H9 (cell line): ENCODE results near the gene FLNC. TPM values are rescaled to one million over a fixed set of nuclear protein-coding genes. Genes with fewer than 3 reads are reported as not detected.

Source experiments
- DNase-seq: peaks from one replicate; pipeline ENCODE4 v3.0.0-alpha.2; 2017
- H2AFZ ChIP-seq: one replicate; pipeline ENCODE4 v1.6.1; 2013; ENCODE audit warnings: mild to moderate bottlenecking, low read length, control low read depth, moderate library complexity
- H2AK5ac ChIP-seq: 2 replicates; pipeline ENCODE4 v1.6.1; 2013; ENCODE audit warnings: low read length, control low read depth, mixed read lengths; ENCODE audit not compliant: insufficient read length
- H2BK120ac ChIP-seq: one replicate; pipeline ENCODE4 v1.6.1; 2013; ENCODE audit warnings: low read depth, mild to moderate bottlenecking, low read length, control low read depth, inconsistent platforms; ENCODE audit not compliant: poor library complexity, severe bottlenecking
- H2BK12ac ChIP-seq: 2 replicates; pipeline ENCODE4 v1.6.1; 2013; ENCODE audit warnings: low read length, control low read depth, mixed read lengths, low read depth; ENCODE audit not compliant: insufficient read length
- H2BK15ac ChIP-seq: 2 replicates; pipeline ENCODE4 v1.6.1; 2013; ENCODE audit warnings: low read depth, low read length, control low read depth
- H2BK20ac ChIP-seq: one replicate; pipeline ENCODE4 v1.6.1; 2013; ENCODE audit warnings: low read depth, mild to moderate bottlenecking, low read length, control low read depth, inconsistent platforms; ENCODE audit not compliant: poor library complexity, severe bottlenecking
- H2BK5ac ChIP-seq: 2 replicates; pipeline ENCODE4 v1.6.1; 2013; ENCODE audit warnings: low read length, control low read depth, mixed read lengths; ENCODE audit not compliant: insufficient read length
- H3K14ac ChIP-seq: 2 replicates; pipeline ENCODE4 v1.6.1; 2013; ENCODE audit warnings: low read length, control low read depth; ENCODE audit not compliant: insufficient read depth
- H3K18ac ChIP-seq: 2 replicates; pipeline ENCODE4 v1.6.1; 2013; ENCODE audit warnings: low read depth, mild to moderate bottlenecking, mixed read lengths, low read length, control low read depth; ENCODE audit not compliant: insufficient read length
- H3K23ac ChIP-seq: 2 replicates; pipeline ENCODE4 v1.6.1; 2013; ENCODE audit warnings: low read length, control low read depth, mixed read lengths, low read depth; ENCODE audit not compliant: insufficient read length
- H3K23me2 ChIP-seq: 2 replicates; pipeline ENCODE4 v1.6.1; 2013; ENCODE audit warnings: low read depth, mild to moderate bottlenecking, mixed read lengths, low read length, control low read depth; ENCODE audit not compliant: insufficient read length, poor library complexity, severe bottlenecking
- H3K27ac ChIP-seq: 2 replicates; pipeline ENCODE4 v1.5.1; 2013; ENCODE audit warnings: low read length, control low read depth, mixed read lengths, low read depth; ENCODE audit not compliant: insufficient read length
- H3K27me3 ChIP-seq: 2 replicates; pipeline ENCODE4 v1.6.1; 2013; ENCODE audit warnings: low read length, control low read depth, inconsistent platforms; ENCODE audit not compliant: insufficient read depth
- H3K4ac ChIP-seq: 2 replicates; pipeline ENCODE4 v1.6.1; 2013; ENCODE audit warnings: low read depth, mild to moderate bottlenecking, control low read depth, inconsistent platforms, low read length, moderate library complexity
- H3K4me1 ChIP-seq: 2 replicates; pipeline ENCODE4 v1.6.1; 2013; ENCODE audit warnings: low read length, control low read depth, inconsistent platforms; ENCODE audit not compliant: insufficient read depth
- H3K4me2 ChIP-seq: 2 replicates; pipeline ENCODE4 v1.6.1; 2013; ENCODE audit warnings: low read length, control low read depth, mixed read lengths; ENCODE audit not compliant: insufficient read length, insufficient read depth
- H3K56ac ChIP-seq: 2 replicates; pipeline ENCODE4 v1.6.1; 2013; ENCODE audit warnings: low read depth, mild to moderate bottlenecking, mixed read lengths, low read length, control low read depth; ENCODE audit not compliant: insufficient read length
- H3K79me1 ChIP-seq: 2 replicates; pipeline ENCODE4 v1.6.1; 2013; ENCODE audit warnings: low read depth, mild to moderate bottlenecking, moderate library complexity, low read length, control low read depth, inconsistent platforms; ENCODE audit not compliant: insufficient read depth, poor library complexity, severe bottlenecking
- H3K79me2 ChIP-seq: 2 replicates; pipeline ENCODE4 v1.6.1; 2013; ENCODE audit warnings: low read length, control low read depth, inconsistent platforms; ENCODE audit not compliant: insufficient read depth
- H3K9ac ChIP-seq: 2 replicates; pipeline ENCODE4 v1.6.1; 2013; ENCODE audit warnings: low read length, control low read depth, mixed read lengths; ENCODE audit not compliant: insufficient read length; ENCODE audit errors: extremely low read depth
- H3K9me3 ChIP-seq: one replicate; pipeline ENCODE4 v1.6.1; 2013; ENCODE audit warnings: low read depth, low read length, inconsistent platforms; ENCODE audit not compliant: control insufficient read depth
- H3T11ph ChIP-seq: one replicate; pipeline ENCODE4 v1.6.1; 2013; ENCODE audit warnings: mild to moderate bottlenecking, low read length, control low read depth, inconsistent platforms
- H4K20me1 ChIP-seq: one replicate; pipeline ENCODE4 v1.6.1; 2013; ENCODE audit not compliant: control insufficient read depth, insufficient read length, insufficient read depth
- H4K5ac ChIP-seq: 2 replicates; pipeline ENCODE4 v1.6.1; 2013; ENCODE audit warnings: low read depth, mild to moderate bottlenecking, mixed read lengths, low read length, control low read depth; ENCODE audit not compliant: insufficient read length
- H4K8ac ChIP-seq: replicated peaks from 2 replicates; pipeline ENCODE4 v1.6.1; 2013; ENCODE audit warnings: low read length, control low read depth, mixed read lengths, low read depth; ENCODE audit not compliant: insufficient read length
- H4K91ac ChIP-seq: 2 replicates; pipeline ENCODE4 v1.6.1; 2013; ENCODE audit warnings: low read depth, mild to moderate bottlenecking, moderate library complexity, mixed read lengths, low read length, control low read depth; ENCODE audit not compliant: insufficient read length
- H3K27ac Mint-ChIP-seq, 3 experiments: 2 replicates in 2 of 3; 3 replicates in 1 of 3; pipeline ENCODE4 v1.8.0; 2020 to 2021; ENCODE audit warnings: mixed read lengths in 3 of 3, mild to moderate bottlenecking in 1 of 3, moderate library complexity in 1 of 3
- H3K27me3 Mint-ChIP-seq: 2 replicates; pipeline ENCODE4 v1.8.0; 2021; ENCODE audit warnings: low read depth, mild to moderate bottlenecking, moderate library complexity, mixed read lengths
- H3K36me3 Mint-ChIP-seq, 3 experiments: 2 replicates in 2 of 3; 3 replicates in 1 of 3; pipeline ENCODE4 v1.8.0; 2020 to 2021; ENCODE audit warnings: low read depth in 3 of 3, mixed read lengths in 3 of 3; ENCODE audit not compliant: insufficient read depth in 1 of 3
- H3K4me1 Mint-ChIP-seq, 2 experiments: 2 replicates each; pipeline ENCODE4 v1.8.0; 2020; ENCODE audit warnings: mixed read lengths in 2 of 2
- H3K4me3 Mint-ChIP-seq, 2 experiments: 2 replicates in 1 of 2; 3 replicates in 1 of 2; pipeline ENCODE4 v1.8.0; 2020 to 2021; ENCODE audit warnings: mild to moderate bottlenecking in 2 of 2, mixed read lengths in 2 of 2, moderate library complexity in 1 of 2
- H3K9me3 Mint-ChIP-seq, 2 experiments: 2 replicates in 1 of 2; 3 replicates in 1 of 2; pipeline ENCODE4 v1.8.0; 2020; ENCODE audit warnings: mild to moderate bottlenecking in 2 of 2, mixed read lengths in 2 of 2, moderate library complexity in 1 of 2
- WGBS: extraction: QIAGEN DNeasy Blood & Tissue Kit; methylation state at CpG from one replicate; pipeline ENCODE4 v1.1.7; 2013; ENCODE audit warnings: missing lambda C conversion rate, low lambda C conversion rate, mixed read lengths; ENCODE audit not compliant: insufficient read length; ENCODE audit errors: extremely low coverage; 5-methylcytosine and 5-hydroxymethylcytosine counted together
- total RNA-seq: library from RNA; stranded (reverse); gene quantifications from 2 replicates; pipeline ENCODE4 v1.2.1, GENCODE V29; 2021
- TF ChIP-seq, protein P1 (sequence below): fragments of 200-600 bp; sonication (generic); conservative IDR thresholded peaks from 3 replicates; pipeline ENCODE4 v1.8.0; 2021; ENCODE audit warnings: antibody characterized with exemption, mild to moderate bottlenecking

The FLNC gene
- total RNA-seq, 1 experiment from 2014 or later = 12.2 TPM

DNA sequence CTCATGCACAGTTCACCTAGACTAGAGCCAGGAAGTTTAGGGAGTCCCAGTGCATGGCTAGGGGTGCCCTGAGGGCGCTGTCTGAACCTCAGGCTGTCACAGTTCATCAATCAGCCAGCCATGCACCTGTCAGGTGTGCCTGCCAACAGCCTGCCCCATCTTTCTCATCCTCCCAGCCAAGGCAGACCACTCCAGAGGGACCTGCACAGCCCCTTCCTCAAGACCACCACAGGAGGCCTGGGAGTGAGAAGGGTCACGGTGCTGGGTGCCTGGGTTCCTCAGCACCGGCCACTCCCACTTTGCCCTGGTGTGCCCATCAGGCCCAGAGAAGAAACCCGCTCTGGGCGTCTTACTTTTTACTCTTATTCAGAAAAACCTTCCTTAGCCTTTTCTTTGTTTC is 40.8 kb downstream of the FLNC start:
- Histone ChIP-seq H3K9me3 (no peaks in the 10 kb centered on the region), H2BK120ac (no peak overlapping the region), H3K79me1 (no peaks in the 10 kb centered on the region), H3K56ac (no peak overlapping the region), H3K4me2 (no peak overlapping the region), H3K4me1 (no peaks in the 10 kb centered on the region), H4K20me1 (no peaks in the 10 kb centered on the region), H3K4ac (no peak overlapping the region), H3T11ph (no peak overlapping the region), H2BK5ac (no peak overlapping the region), H3K27ac (no peak overlapping the region), H4K5ac (no peak overlapping the region), H3K18ac (no peak overlapping the region), H4K91ac (no peak overlapping the region), H3K27me3 (peaks cover 11% of the 10 kb centered on the region; the same call in 1 of the 2 replicates), H2BK12ac (no peak overlapping the region), H2BK15ac (no peak overlapping the region), H3K79me2 (no peaks in the 10 kb centered on the region), H3K14ac (no peak overlapping the region), H4K8ac (no peak overlapping the region), H3K23me2 (peaks cover 12% of the 10 kb centered on the region), H2AFZ (no peak overlapping the region), H2AK5ac (no peak overlapping the region), H3K9ac (no peak overlapping the region), H3K23ac (no peak overlapping the region), H2BK20ac (no peak overlapping the region)
- H3K27ac Mint-ChIP-seq = no peak overlapping the region
- no CpG with 5 or more reads among the region's 5 CpGs for WGBS
- H3K4me1 Mint-ChIP-seq = peaks cover 27 to 28% of the 10 kb centered on the region in 2 experiments
- H3K27me3 Mint-ChIP-seq = peaks cover 52% of the 10 kb centered on the region
- no peak overlapping the region for H3K4me3 Mint-ChIP-seq
- no peak for DNase-seq
- TF ChIP-seq, protein P1, sequence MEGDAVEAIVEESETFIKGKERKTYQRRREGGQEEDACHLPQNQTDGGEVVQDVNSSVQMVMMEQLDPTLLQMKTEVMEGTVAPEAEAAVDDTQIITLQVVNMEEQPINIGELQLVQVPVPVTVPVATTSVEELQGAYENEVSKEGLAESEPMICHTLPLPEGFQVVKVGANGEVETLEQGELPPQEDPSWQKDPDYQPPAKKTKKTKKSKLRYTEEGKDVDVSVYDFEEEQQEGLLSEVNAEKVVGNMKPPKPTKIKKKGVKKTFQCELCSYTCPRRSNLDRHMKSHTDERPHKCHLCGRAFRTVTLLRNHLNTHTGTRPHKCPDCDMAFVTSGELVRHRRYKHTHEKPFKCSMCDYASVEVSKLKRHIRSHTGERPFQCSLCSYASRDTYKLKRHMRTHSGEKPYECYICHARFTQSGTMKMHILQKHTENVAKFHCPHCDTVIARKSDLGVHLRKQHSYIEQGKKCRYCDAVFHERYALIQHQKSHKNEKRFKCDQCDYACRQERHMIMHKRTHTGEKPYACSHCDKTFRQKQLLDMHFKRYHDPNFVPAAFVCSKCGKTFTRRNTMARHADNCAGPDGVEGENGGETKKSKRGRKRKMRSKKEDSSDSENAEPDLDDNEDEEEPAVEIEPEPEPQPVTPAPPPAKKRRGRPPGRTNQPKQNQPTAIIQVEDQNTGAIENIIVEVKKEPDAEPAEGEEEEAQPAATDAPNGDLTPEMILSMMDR = no peak
- peaks cover 0 to 9% (median 4%) of the 10 kb centered on the region in 3 experiments; a peak in 5 of 7 replicates for H3K36me3 Mint-ChIP-seq
- H3K9me3 Mint-ChIP-seq = no peaks in the 10 kb centered on the region; a peak in 1 of 5 replicates
